ENCODE data around the gene CISD1. TPM values are rescaled to one million over a fixed set of nuclear protein-coding genes. Genes with fewer than 3 reads are reported as not detected.
"Not testable (repeated sequence)": the region's sequence is repeated elsewhere in the genome, so short reads cannot be mapped to it uniquely, and the experiment has no call there.

Gene CISD1
- total and polyA plus RNA-seq, 5 donors from 2014 or later = 4.4 to 79.5 (median 51.6) TPM

DNA sequence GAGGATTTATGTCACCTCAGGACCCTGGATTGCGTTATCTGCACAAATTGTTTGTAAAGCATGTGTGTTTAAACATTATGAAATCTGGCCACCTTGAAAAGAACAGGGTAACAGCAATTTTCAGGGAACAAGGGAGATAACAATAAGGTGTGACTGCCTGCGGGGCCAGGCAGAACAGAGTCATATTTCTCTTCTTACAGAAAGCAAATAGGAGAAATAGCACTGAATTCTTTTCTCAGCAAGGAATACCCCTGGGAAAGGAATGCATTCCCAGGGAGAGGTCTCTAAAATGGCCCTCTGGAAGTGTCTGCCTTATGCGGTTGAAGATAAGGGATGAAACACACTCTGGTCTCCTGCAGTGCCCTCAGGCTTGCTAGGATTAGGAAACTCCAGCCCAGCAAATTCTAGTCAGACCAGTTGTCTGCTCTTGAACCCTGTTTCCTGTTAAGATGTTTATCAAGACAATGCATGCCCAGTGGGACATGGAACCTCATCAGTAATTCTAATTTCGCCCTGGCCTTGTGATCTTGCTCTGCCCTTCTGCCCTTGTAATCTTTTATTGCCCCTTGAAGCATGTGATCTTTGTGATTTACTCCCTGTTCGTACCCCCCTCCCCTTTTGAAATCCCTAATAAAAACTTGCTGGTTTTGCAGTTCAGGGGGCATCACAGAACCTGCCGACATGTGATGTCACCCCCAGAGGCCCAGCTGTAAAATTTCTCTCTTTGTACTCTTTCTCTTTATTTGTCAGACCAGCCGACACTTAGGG, 12.8 kb upstream of the CISD1 start:
- peaks cover 18 to 40% (median 28%) of the 10 kb centered on the region in 4 donors for H3K4me1 Mint-ChIP-seq
- ATAC-seq (ENCODE audit: low read depth in 2 of 2); H3K4me1 ChIP-seq (ENCODE audit: control insufficient read depth, insufficient read depth, low read length, poor library complexity, severe bottlenecking); H3K4me3 Mint-ChIP-seq; H3K9me3 ChIP-seq (ENCODE audit: control insufficient read depth in 2 of 2, low read length in 2 of 2); H3K27me3 ChIP-seq (ENCODE audit: control insufficient read depth, insufficient read depth, low read length); DNase-seq; H3K4me3 ChIP-seq (ENCODE audit: low read depth, low read length); H3K27ac ChIP-seq (ENCODE audit: insufficient read depth, low read length, poor library complexity, severe bottlenecking); H3K27ac Mint-ChIP-seq; H3K36me3 ChIP-seq (ENCODE audit: control insufficient read depth, insufficient read depth, low read length); H3K27me3 Mint-ChIP-seq: not testable (repeated sequence)
- H3K9me3 Mint-ChIP-seq = peaks cover 0 to 13% (median 2%) of the 10 kb centered on the region in 7 donors
- peaks cover 14% of the 10 kb centered on the region for H3K36me3 Mint-ChIP-seq

DNA sequence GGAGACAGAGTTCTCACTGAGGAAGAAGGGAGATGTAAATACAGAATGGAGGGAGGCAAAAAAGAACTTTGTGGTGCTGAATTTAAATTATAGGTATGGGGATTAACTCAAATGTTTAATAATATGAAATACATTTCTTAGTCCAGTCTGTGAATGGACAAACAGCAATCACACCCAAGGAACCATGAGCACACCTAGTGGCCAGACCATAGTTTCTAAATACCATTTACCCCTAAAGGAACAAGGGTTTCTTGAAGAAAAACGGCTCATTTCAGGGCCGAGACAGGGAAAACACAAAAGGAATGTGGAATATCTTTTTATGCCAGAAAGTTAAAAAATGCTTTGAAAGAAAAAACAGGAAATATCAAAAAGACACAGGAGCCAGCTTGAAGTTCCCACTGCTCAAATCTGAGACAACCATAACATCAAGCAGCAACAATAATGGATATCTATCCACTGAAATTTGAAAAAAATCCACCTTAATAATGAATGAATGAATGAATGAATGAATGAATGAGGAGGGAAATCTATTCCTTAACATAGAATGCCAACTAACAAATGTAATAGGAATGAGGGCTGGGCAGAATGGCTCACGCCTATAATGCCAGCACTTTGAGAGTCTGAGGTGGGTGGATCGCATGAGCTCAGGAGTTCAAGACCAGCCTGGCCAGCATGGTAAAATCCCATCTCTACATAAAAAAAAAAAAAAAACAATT, 9.8 kb upstream of the CISD1 start:
- H3K36me3 Mint-ChIP-seq = peaks cover 10% of the 10 kb centered on the region
- no peaks in the 10 kb centered on the region for H3K9me3 ChIP-seq (ENCODE audit: control insufficient read depth in 2 of 2, low read length in 2 of 2)
- H3K9me3 Mint-ChIP-seq = peaks cover 0 to 4% (median under 1%) of the 10 kb centered on the region in 7 donors
- H3K4me3 ChIP-seq (ENCODE audit: low read depth, low read length) = no peak overlapping the region
- no peaks in the 10 kb centered on the region for H3K36me3 ChIP-seq (ENCODE audit: control insufficient read depth, insufficient read depth, low read length)
- peaks cover 24 to 34% (median 31%) of the 10 kb centered on the region in 4 donors for H3K4me1 Mint-ChIP-seq
- H3K27me3 ChIP-seq (ENCODE audit: control insufficient read depth, insufficient read depth, low read length) = no peaks in the 10 kb centered on the region
- no peak overlapping the region for H3K27ac ChIP-seq (ENCODE audit: insufficient read depth, low read length, poor library complexity, severe bottlenecking)
- no peak overlapping the region for H3K27ac Mint-ChIP-seq
- no peaks in the 10 kb centered on the region for H3K27me3 Mint-ChIP-seq
- H3K4me3 Mint-ChIP-seq = no peak overlapping the region
- DNase-seq = no peak
- no peak for ATAC-seq (ENCODE audit: low read depth in 2 of 2)
- no peaks in the 10 kb centered on the region for H3K4me1 ChIP-seq (ENCODE audit: control insufficient read depth, insufficient read depth, low read length, poor library complexity, severe bottlenecking)

DNA sequence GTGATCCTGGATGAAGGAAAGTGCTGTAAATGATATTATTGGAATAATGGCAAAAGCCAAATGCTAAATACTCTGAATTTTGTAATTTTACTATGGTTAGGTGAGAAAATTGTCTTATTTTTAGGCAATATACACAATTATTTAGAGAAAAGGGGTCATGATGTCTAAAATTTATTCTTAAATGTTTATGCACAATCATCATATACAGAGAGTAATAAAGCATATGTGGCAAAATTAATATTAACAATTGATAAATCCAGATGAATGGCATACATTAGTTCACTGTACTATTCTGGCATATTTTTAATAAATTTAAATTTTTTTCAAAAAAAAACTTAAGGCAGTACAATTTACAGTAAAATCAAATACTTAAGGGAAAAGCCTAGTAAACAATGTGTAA, 8.6 kb upstream of the CISD1 start:
- H3K9me3 ChIP-seq (ENCODE audit: control insufficient read depth in 2 of 2, low read length in 2 of 2) = no peaks in the 10 kb centered on the region
- H3K27ac Mint-ChIP-seq = no peak overlapping the region

DNA sequence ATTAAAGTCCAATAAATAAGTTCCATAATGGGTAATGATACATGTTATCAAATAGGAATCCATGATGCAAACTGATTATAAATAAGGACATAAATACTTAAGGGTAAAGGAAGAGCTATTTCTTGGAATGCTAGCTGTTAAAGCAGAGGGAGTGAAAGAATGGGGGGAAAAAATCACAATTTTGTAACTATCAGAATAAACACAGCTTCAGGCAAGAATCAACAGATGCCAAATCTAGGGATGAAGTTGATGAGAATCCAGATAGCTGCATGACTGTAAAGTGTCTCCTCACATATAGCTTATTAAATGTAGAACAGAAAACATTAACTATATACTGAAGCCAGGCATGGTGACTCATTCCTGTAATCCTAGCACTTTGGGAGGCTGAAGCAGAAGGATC, 6.2 kb upstream of the CISD1 start:
- ATAC-seq (ENCODE audit: low read depth in 2 of 2) = no peak
- Histone ChIP-seq H3K36me3 (ENCODE audit: control insufficient read depth, insufficient read depth, low read length) (no peaks in the 10 kb centered on the region), H3K9me3 (ENCODE audit: control insufficient read depth in 2 of 2, low read length in 2 of 2) (no peaks in the 10 kb centered on the region), H3K27me3 (ENCODE audit: control insufficient read depth, insufficient read depth, low read length) (no peaks in the 10 kb centered on the region), H3K27ac (ENCODE audit: insufficient read depth, low read length, poor library complexity, severe bottlenecking) (no peak overlapping the region), H3K4me3 (ENCODE audit: low read depth, low read length) (no peak overlapping the region), H3K4me1 (ENCODE audit: control insufficient read depth, insufficient read depth, low read length, poor library complexity, severe bottlenecking) (peaks cover 15% of the 10 kb centered on the region)
- H3K4me1 Mint-ChIP-seq = peaks cover 42 to 60% (median 49%) of the 10 kb centered on the region in 4 donors
- DNase-seq = no peak
- H3K9me3 Mint-ChIP-seq = no peaks in the 10 kb centered on the region
- H3K36me3 Mint-ChIP-seq = no peaks in the 10 kb centered on the region
- no peak overlapping the region for H3K27ac Mint-ChIP-seq
- no peak overlapping the region for H3K4me3 Mint-ChIP-seq
- no peaks in the 10 kb centered on the region for H3K27me3 Mint-ChIP-seq

More for the DNA sequence above, 8.6 kb upstream of the CISD1 start:
- Mint-ChIP-seq H3K4me1 (peaks cover 36 to 45% (median 38%) of the 10 kb centered on the region in 4 donors), H3K4me3 (peak overlapping the region in 1 of 4 donors; percentile 22), H3K27me3 (no peaks in the 10 kb centered on the region), H3K36me3 (peaks cover 9% of the 10 kb centered on the region), H3K9me3 (no peaks in the 10 kb centered on the region)
- ATAC-seq (ENCODE audit: low read depth in 2 of 2) (no peak), DNase-seq (no peak)
- Histone ChIP-seq H3K27me3 (ENCODE audit: control insufficient read depth, insufficient read depth, low read length) (no peaks in the 10 kb centered on the region), H3K4me1 (ENCODE audit: control insufficient read depth, insufficient read depth, low read length, poor library complexity, severe bottlenecking) (no peaks in the 10 kb centered on the region), H3K36me3 (ENCODE audit: control insufficient read depth, insufficient read depth, low read length) (no peaks in the 10 kb centered on the region), H3K27ac (ENCODE audit: insufficient read depth, low read length, poor library complexity, severe bottlenecking) (no peak overlapping the region), H3K4me3 (ENCODE audit: low read depth, low read length) (no peak overlapping the region)

DNA sequence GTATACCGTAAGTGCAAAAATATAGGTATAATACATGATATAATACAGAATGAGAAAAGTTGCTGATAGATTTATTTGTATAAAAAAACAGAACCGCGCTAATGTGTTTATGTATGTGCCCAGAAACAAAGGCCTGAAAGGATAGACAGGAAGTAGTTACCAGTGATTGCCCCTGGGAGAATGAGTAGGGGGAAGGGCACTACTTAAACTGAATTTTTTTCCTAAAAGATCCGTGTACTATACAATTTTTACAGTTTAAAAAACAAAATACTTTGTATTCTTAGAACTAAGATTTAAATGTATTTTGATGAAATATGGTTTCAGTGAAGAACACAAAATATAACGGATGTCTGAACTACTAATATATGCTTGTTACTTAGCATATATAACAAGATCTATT, 4.2 kb upstream of the CISD1 start:
- Histone ChIP-seq H3K27me3 (ENCODE audit: control insufficient read depth, insufficient read depth, low read length) (no peaks in the 10 kb centered on the region), H3K4me1 (ENCODE audit: control insufficient read depth, insufficient read depth, low read length, poor library complexity, severe bottlenecking) (peaks cover 28% of the 10 kb centered on the region), H3K27ac (ENCODE audit: insufficient read depth, low read length, poor library complexity, severe bottlenecking) (no peak overlapping the region), H3K4me3 (ENCODE audit: low read depth, low read length) (peak overlapping the region; percentile 84), H3K9me3 (ENCODE audit: control insufficient read depth in 2 of 2, low read length in 2 of 2) (no peaks in the 10 kb centered on the region), H3K36me3 (ENCODE audit: control insufficient read depth, insufficient read depth, low read length) (no peaks in the 10 kb centered on the region)
- H3K4me1 Mint-ChIP-seq = peaks cover 29 to 57% (median 51%) of the 10 kb centered on the region in 4 donors
- H3K9me3 Mint-ChIP-seq = no peaks in the 10 kb centered on the region
- H3K27ac Mint-ChIP-seq = no peak overlapping the region
- no peaks in the 10 kb centered on the region for H3K36me3 Mint-ChIP-seq
- no peak for ATAC-seq (ENCODE audit: low read depth in 2 of 2)
- DNase-seq = no peak
- peaks cover 4% of the 10 kb centered on the region for H3K27me3 Mint-ChIP-seq
- H3K4me3 Mint-ChIP-seq = peak overlapping the region in 2 of 4 donors; percentile 54 to 96

DNA sequence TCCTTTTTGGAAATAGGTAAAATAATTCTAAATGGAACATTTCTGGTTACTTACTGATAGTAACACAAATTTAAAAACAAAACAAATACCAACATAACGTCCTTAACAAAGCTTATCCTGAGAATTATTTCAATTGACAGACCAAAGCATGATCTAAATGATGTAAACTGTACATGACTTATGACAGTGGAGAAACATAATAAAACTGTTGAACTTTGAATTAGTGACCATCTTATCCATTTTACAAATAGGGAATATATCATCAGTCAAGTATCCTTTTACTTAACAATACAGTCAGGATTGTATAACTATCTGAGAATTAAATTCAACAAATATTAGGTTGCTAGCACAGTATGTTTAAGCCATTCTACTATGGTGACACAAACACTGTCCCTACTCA, 3.7 kb upstream of the CISD1 start:
- Mint-ChIP-seq H3K27me3 (peaks cover 4% of the 10 kb centered on the region), H3K4me3 (peak overlapping the region; percentile 54 to 97 (median 84)), H3K9me3 (no peaks in the 10 kb centered on the region), H3K4me1 (peaks cover 29 to 58% (median 49%) of the 10 kb centered on the region in 4 donors), H3K27ac (peak overlapping the region in 1 of 3 donors; percentile 97), H3K36me3 (no peaks in the 10 kb centered on the region)
- peak overlapping the region; percentile 84 for H3K4me3 ChIP-seq (ENCODE audit: low read depth, low read length)
- no peak for ATAC-seq (ENCODE audit: low read depth in 2 of 2)
- no peak overlapping the region for H3K27ac ChIP-seq (ENCODE audit: insufficient read depth, low read length, poor library complexity, severe bottlenecking)
- H3K36me3 ChIP-seq (ENCODE audit: control insufficient read depth, insufficient read depth, low read length) = no peaks in the 10 kb centered on the region
- no peaks in the 10 kb centered on the region for H3K27me3 ChIP-seq (ENCODE audit: control insufficient read depth, insufficient read depth, low read length)
- no peaks in the 10 kb centered on the region for H3K9me3 ChIP-seq (ENCODE audit: control insufficient read depth in 2 of 2, low read length in 2 of 2)
- H3K4me1 ChIP-seq (ENCODE audit: control insufficient read depth, insufficient read depth, low read length, poor library complexity, severe bottlenecking) = peaks cover 33% of the 10 kb centered on the region
- DNase-seq = no peak

- no peaks in the 10 kb centered on the region for H3K9me3 ChIP-seq (ENCODE audit: control insufficient read depth in 2 of 2, low read length in 2 of 2)
- H3K36me3 Mint-ChIP-seq = no peaks in the 10 kb centered on the region
- H3K27me3 ChIP-seq (ENCODE audit: control insufficient read depth, insufficient read depth, low read length) = no peaks in the 10 kb centered on the region
- peak overlapping the region; percentile 91 for H3K27ac ChIP-seq (ENCODE audit: insufficient read depth, low read length, poor library complexity, severe bottlenecking)
- ATAC-seq (ENCODE audit: low read depth in 2 of 2) = peak; percentile 12 to 24
- peak overlapping the region; percentile 96 to 98 (median 96) for H3K4me3 Mint-ChIP-seq
- DNase-seq = peak in 2 of 3 donors; percentile 50 to 74
- H3K4me1 ChIP-seq (ENCODE audit: control insufficient read depth, insufficient read depth, low read length, poor library complexity, severe bottlenecking) = peaks cover 35% of the 10 kb centered on the region
- H3K9me3 Mint-ChIP-seq = no peaks in the 10 kb centered on the region
- H3K36me3 ChIP-seq (ENCODE audit: control insufficient read depth, insufficient read depth, low read length) = no peaks in the 10 kb centered on the region
- H3K27ac Mint-ChIP-seq = peak overlapping the region; percentile 89 to 98 (median 97)
- H3K27me3 Mint-ChIP-seq = peaks cover 4% of the 10 kb centered on the region
- peak overlapping the region; percentile 84 for H3K4me3 ChIP-seq (ENCODE audit: low read depth, low read length)
- peaks cover 28 to 58% (median 47%) of the 10 kb centered on the region in 4 donors for H3K4me1 Mint-ChIP-seq
Measured at GRCh38 chr10:58266003-58266825, 2.7 kb upstream of the CISD1 start.

Measured in CD4-positive, CD25-positive, alpha-beta regulatory T cell (primary cell).